Naive B cell (primary cell): ENCODE results near the gene CFAP100. TPM values are rescaled to one million over a fixed set of nuclear protein-coding genes. Genes with fewer than 3 reads are reported as not detected.

Source experiments
- ATAC-seq, 2 donors: fragments of 150-1000 bp; cut with Tn5 transposase; 2 replicates each; pipeline ENCODE4 v1.10.0; 2021; ENCODE audit warnings: low read depth in 2 of 2, mild to moderate bottlenecking in 2 of 2, moderate library complexity in 2 of 2
- DNase-seq: peaks from one replicate; pipeline ENCODE4 v3.0.0; 2022
- H3K27ac Mint-ChIP-seq, 6 donors: one replicate each; pipeline ENCODE4 v1.8.0; 2020 to 2022; ENCODE audit warnings: mild to moderate bottlenecking in 6 of 6, mixed read lengths in 6 of 6, moderate library complexity in 5 of 6, inconsistent platforms in 2 of 6
- H3K27me3 Mint-ChIP-seq, 3 donors: one replicate each; pipeline ENCODE4 v1.8.0; 2021 to 2022; ENCODE audit warnings: mixed read lengths in 3 of 3, mild to moderate bottlenecking in 1 of 3
- H3K36me3 Mint-ChIP-seq, 2 donors: one replicate each; pipeline ENCODE4 v1.8.0; 2020 to 2022; ENCODE audit warnings: mixed read lengths in 2 of 2, inconsistent platforms in 1 of 2, mild to moderate bottlenecking in 1 of 2
- H3K4me1 Mint-ChIP-seq, 3 donors: one replicate each; pipeline ENCODE4 v1.8.0; 2020 to 2022; ENCODE audit warnings: mixed read lengths in 3 of 3, inconsistent platforms in 1 of 3, mild to moderate bottlenecking in 1 of 3, moderate library complexity in 1 of 3
- H3K4me3 Mint-ChIP-seq, 8 donors: one replicate each; pipeline ENCODE4 v1.8.0; 2020 to 2022; ENCODE audit warnings: mild to moderate bottlenecking in 8 of 8, mixed read lengths in 8 of 8, moderate library complexity in 8 of 8, inconsistent platforms in 2 of 8
- H3K9me3 Mint-ChIP-seq, 7 donors: one replicate each; pipeline ENCODE4 v1.8.0; 2020 to 2022; ENCODE audit warnings: mixed read lengths in 7 of 7, mild to moderate bottlenecking in 5 of 7, inconsistent platforms in 2 of 7, moderate library complexity in 1 of 7
- polyA plus RNA-seq, 6 donors: library from polyadenylated mRNA; unstranded; fragments of 300-500 nt; fragmentation: Illumina TruSeq; gene quantifications; one replicate each; pipeline ENCODE4 v1.2.3, GENCODE V29; 2021; ENCODE audit warnings: low read depth in 6 of 6

CFAP100 gene
- polyA plus RNA-seq, 6 donors from 2014 or later, result not detected

- Mint-ChIP-seq H3K27ac (no peak overlapping the region), H3K4me1 (peaks cover 8 to 14% (median 10%) of the 10 kb centered on the region in 3 donors), H3K4me3 (peak overlapping the region in 2 of 8 donors; percentile 20 to 79), H3K9me3 (no peaks in the 10 kb centered on the region), H3K36me3 (no peaks in the 10 kb centered on the region), H3K27me3 (peaks cover 4 to 10% (median 6%) of the 10 kb centered on the region in 3 donors)
- no peak for ATAC-seq
- no peak for DNase-seq
Measured at GRCh38 chr3:126480206-126480605, 85.5 kb downstream of the CFAP100 start.

- Mint-ChIP-seq H3K27ac (no peak overlapping the region), H3K4me1 (peaks cover 8 to 14% (median 10%) of the 10 kb centered on the region in 3 donors), H3K9me3 (no peaks in the 10 kb centered on the region), H3K36me3 (no peaks in the 10 kb centered on the region), H3K4me3 (peak overlapping the region in 1 of 8 donors; percentile 79), H3K27me3 (peaks cover 4 to 10% (median 6%) of the 10 kb centered on the region in 3 donors)
- ATAC-seq, result no peak
- no peak for DNase-seq
Measured at GRCh38 chr3:126480861-126481260, 86.2 kb downstream of the CFAP100 start.

GRCh38 chr3:126481808-126482502 is 87.2 kb downstream of the CFAP100 start:
- Mint-ChIP-seq H3K4me3 (no peak overlapping the region), H3K4me1 (peaks cover 10 to 13% (median 12%) of the 10 kb centered on the region in 3 donors), H3K27me3 (peaks cover 4 to 10% (median 6%) of the 10 kb centered on the region in 3 donors), H3K9me3 (no peaks in the 10 kb centered on the region), H3K36me3 (no peaks in the 10 kb centered on the region), H3K27ac (no peak overlapping the region)
- no peak for ATAC-seq
- DNase-seq, result no peak

- no peak for DNase-seq
- peaks cover 4 to 10% (median 6%) of the 10 kb centered on the region in 3 donors for H3K27me3 Mint-ChIP-seq
- H3K9me3 Mint-ChIP-seq, result no peaks in the 10 kb centered on the region
- peak overlapping the region in 1 of 6 donors; percentile 53 for H3K27ac Mint-ChIP-seq
- H3K4me1 Mint-ChIP-seq, result peaks cover 10 to 15% (median 10%) of the 10 kb centered on the region in 3 donors
- no peak for ATAC-seq
- no peak overlapping the region for H3K4me3 Mint-ChIP-seq
- H3K36me3 Mint-ChIP-seq, result no peaks in the 10 kb centered on the region
Measured at GRCh38 chr3:126482503-126483255, 88.0 kb downstream of the CFAP100 start.

- H3K27ac Mint-ChIP-seq, result no peak overlapping the region
- no peak for ATAC-seq
- no peaks in the 10 kb centered on the region for H3K36me3 Mint-ChIP-seq
- no peaks in the 10 kb centered on the region for H3K9me3 Mint-ChIP-seq
- peaks cover 10 to 15% (median 10%) of the 10 kb centered on the region in 3 donors for H3K4me1 Mint-ChIP-seq
- peaks cover 6 to 10% (median 6%) of the 10 kb centered on the region in 3 donors for H3K27me3 Mint-ChIP-seq
- H3K4me3 Mint-ChIP-seq, result no peak overlapping the region
- DNase-seq, result no peak
Measured at GRCh38 chr3:126483321-126483761, 88.6 kb downstream of the CFAP100 start.

GRCh38 chr3:126484148-126484547 is 89.4 kb downstream of the CFAP100 start:
- Mint-ChIP-seq H3K4me3 (no peak overlapping the region), H3K4me1 (peaks cover 10 to 15% (median 10%) of the 10 kb centered on the region in 3 donors), H3K36me3 (no peaks in the 10 kb centered on the region), H3K27me3 (peaks cover 6 to 10% (median 7%) of the 10 kb centered on the region in 3 donors), H3K27ac (no peak overlapping the region), H3K9me3 (no peaks in the 10 kb centered on the region)
- ATAC-seq (no peak), DNase-seq (no peak)

GRCh38 chr3:126484662-126485061 is 90.0 kb downstream of the CFAP100 start:
- H3K4me3 Mint-ChIP-seq, result no peak overlapping the region
- H3K27me3 Mint-ChIP-seq, result peaks cover 6 to 10% (median 7%) of the 10 kb centered on the region in 3 donors
- H3K9me3 Mint-ChIP-seq, result no peaks in the 10 kb centered on the region
- DNase-seq (no peak), ATAC-seq (no peak)
- H3K4me1 Mint-ChIP-seq, result peaks cover 10 to 15% (median 10%) of the 10 kb centered on the region in 3 donors
- no peaks in the 10 kb centered on the region for H3K36me3 Mint-ChIP-seq
- H3K27ac Mint-ChIP-seq, result peak overlapping the region in 1 of 6 donors; percentile 49

- Mint-ChIP-seq H3K27ac (peak overlapping the region in 1 of 6 donors; percentile 76), H3K4me1 (peaks cover 10 to 15% (median 10%) of the 10 kb centered on the region in 3 donors), H3K36me3 (no peaks in the 10 kb centered on the region), H3K27me3 (peaks cover 6 to 10% (median 7%) of the 10 kb centered on the region in 3 donors), H3K9me3 (no peaks in the 10 kb centered on the region), H3K4me3 (no peak overlapping the region)
- DNase-seq, result no peak
- ATAC-seq, result no peak
Measured at GRCh38 chr3:126485176-126485897, 90.6 kb downstream of the CFAP100 start.

GRCh38 chr3:126485956-126486355 is 91.2 kb downstream of the CFAP100 start:
- Mint-ChIP-seq H3K4me1 (peaks cover 10 to 15% (median 10%) of the 10 kb centered on the region in 3 donors), H3K27ac (peak overlapping the region in 1 of 6 donors; percentile 76), H3K27me3 (peaks cover 3 to 10% (median 6%) of the 10 kb centered on the region in 3 donors), H3K9me3 (no peaks in the 10 kb centered on the region), H3K36me3 (no peaks in the 10 kb centered on the region), H3K4me3 (no peak overlapping the region)
- DNase-seq (no peak), ATAC-seq (no peak)

Other genes with a start within 250 kb of the CFAP100 start
- under 1 TPM in 1 of 6 donors, not detected in 5; 0.08 TPM for gene ALDH1L1, start 214.3 kb upstream of the CFAP100 start, polyA plus RNA-seq
- gene KLF15, start 37.5 kb upstream of the CFAP100 start, polyA plus RNA-seq, result under 1 TPM in 2 of 6 donors, not detected in 4; 0.09 to 0.24 TPM
- gene ZXDC, start 81.0 kb downstream of the CFAP100 start, polyA plus RNA-seq, result 10 to 100 TPM; 11.9 to 26.9 (median 16.2) TPM
- not detected for gene UROC1, start 122.9 kb downstream of the CFAP100 start, polyA plus RNA-seq
- gene CHST13, start 129.2 kb downstream of the CFAP100 start, polyA plus RNA-seq, result under 1 TPM in 2 of 6 donors, not detected in 4; 0.16 to 0.53 TPM
- gene C3orf22, start 164.0 kb downstream of the CFAP100 start, polyA plus RNA-seq, result not detected